ENCODE results near the gene TBX21.

TBX21 gene

DNA sequence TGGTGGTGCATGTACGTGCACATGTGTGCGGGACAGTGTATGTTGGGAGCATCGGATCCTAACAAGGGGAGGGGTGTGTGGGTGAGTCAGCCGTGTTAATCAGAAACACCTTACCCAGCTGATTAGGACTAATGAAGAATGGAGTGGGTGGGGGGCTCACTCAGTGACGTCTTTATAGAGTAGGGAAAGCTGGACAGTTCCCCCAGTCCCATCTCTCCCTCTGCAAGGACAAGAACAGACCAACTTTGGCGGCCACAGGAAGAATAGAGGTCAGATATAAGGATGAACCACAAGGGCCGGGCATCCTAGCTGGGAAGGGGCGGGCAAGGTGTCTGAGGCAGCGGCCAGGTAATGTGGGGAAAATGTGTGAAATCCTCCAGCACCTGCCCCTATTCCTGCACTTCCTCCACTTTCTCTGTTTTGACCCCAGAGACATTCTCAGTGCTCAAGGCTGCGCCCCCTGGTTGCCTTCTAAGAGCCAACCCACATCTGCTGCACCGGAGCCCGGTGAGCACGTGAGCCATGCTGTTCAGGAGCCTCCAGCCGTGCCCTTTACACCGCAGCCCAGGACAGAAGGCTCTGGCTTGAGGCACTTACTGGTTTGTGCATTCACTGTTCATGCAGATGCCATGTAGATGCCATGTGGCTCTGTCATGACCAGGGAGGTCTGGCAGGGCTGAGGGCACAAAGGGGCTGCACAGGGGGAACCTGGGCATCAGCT is 18.9 kb upstream of the TBX21 start:
- no peak for DNase-seq

DNA sequence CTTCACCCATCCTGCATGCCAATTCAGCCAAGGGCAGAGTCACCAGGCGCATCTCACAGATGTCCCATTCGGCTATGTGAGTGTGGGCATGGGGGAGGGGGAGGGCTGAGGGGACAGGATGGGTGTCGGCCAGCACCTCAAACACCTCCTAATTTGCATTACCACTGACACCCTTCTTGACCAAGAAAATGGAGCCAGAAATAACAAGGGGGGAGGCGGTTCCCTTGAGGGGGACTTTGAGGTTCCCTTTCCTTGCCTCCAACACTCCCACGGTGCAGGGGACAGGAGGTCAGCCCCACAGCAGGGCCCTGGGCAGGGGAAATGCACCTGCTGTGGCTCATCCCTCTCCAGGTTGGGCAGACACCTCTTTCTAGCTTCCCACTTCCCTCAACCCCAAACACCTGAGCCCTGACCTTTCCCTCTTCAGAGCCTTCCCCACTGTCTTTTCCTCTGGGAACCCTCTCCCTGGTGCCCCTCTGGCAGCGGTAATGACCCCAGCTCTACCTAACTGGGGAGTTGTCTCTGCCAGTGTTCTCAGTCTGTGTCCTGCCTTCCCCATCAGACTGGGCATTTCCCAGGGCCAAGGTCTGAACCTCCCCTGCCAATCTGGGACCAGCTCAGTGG is 18.2 kb upstream of the TBX21 start:
- DNase-seq = no peak

DNA sequence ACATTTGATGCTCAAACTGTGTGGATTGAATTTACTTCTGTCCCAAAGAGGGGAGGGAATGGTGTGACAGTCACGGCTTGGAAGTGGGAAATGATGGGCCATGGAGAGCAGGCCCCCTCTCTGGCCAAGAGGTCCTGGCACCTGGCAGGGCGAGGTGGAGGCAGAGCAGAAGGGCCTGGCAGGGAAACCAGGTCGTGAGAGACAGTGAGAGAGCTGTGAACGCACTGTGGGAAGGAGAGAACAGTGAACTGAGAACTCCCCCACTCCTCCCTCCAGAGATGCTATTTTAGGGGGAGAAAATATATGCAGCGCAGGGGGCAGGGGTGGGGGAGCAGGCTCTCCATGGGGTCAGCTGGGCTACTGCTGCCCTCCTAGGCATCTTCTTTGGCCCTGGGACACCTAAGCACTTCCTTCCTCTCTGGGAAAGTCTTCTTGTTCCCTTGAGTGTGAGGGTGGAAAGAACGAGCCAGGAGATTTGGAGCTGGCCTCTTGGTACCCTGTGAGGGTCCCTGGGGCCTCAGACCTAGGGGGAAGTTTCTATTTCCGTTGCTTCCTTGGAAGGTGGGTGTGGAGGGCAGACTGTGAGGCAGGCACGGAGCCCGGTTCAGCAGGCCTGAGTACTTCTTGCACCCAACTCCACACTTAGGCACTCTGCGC is 17.2 kb upstream of the TBX21 start:
- DNase-seq = no peak

DNA sequence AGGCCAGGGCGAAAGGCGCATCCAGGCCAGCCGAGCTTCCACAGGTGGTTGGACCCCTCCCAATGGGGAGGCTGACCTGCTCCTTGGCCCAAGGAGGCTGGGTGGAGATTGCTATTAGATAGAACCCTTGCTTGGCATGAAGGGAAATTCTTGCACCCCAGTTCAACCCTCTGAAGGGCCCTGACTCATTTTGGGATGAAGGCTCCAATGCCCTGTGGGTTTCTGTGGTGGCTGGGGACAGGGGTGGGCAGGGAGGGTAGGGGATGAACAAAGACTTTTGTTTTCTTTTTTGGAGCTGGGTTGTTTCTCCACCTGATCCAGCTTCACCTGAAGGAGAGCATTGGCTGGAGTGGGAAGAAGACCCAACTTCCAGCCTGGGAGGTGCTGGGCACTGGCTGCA is 16.7 kb upstream of the TBX21 start:
- no peak for DNase-seq

DNA sequence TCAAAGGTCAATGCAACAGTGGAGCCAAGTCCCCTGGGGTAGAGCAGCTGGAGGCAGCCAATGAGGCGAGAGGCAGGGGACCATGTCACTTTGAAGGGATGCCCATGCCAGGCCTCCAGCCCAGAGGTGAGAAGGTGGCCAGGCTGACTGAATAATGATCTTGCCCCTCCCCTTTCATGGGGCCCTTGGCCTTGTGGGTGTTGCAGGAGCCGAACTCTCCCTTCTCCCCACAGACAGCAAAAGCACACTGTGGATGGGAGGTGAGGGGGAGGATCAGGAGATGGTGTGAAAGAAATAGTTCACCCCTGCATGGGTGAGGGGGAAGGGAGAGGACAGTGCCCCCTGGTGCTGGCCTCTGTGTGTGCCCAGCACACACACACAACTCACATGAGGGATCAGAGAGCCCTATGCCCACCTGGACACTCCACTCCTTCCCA is 15.8 kb upstream of the TBX21 start:
- DNase-seq = peak; percentile 54

DNA sequence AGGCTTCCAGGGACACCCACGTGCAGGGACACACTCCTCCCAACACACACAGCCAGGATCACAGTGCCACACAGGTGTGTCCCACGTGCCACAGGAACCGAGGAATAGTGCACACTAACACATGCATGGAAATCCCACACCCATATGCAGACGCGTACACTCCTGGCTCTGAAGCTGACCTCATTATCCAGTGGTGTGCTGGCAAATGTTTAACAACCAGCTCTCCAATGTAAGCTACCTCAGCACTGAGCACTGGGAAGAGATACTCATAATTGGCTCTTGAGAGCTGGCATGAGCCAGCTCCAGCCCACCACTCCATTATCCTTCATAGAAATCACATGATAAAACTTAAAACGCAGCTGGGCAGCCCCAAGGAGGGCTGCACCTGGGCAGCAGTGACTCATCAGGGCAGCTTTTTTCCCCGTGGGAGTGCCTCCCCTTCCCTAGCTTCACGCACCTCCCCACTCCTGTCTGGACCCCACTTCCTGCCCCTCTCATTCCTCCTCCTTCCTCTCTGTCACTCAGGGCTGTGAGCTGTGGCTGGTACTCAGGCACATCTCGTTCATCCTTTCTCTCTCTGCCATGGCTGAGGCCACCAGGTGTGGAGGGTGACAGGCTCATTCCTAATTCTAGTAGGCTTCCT is 14.9 kb upstream of the TBX21 start:
- peak; percentile 92 for DNase-seq

DNA sequence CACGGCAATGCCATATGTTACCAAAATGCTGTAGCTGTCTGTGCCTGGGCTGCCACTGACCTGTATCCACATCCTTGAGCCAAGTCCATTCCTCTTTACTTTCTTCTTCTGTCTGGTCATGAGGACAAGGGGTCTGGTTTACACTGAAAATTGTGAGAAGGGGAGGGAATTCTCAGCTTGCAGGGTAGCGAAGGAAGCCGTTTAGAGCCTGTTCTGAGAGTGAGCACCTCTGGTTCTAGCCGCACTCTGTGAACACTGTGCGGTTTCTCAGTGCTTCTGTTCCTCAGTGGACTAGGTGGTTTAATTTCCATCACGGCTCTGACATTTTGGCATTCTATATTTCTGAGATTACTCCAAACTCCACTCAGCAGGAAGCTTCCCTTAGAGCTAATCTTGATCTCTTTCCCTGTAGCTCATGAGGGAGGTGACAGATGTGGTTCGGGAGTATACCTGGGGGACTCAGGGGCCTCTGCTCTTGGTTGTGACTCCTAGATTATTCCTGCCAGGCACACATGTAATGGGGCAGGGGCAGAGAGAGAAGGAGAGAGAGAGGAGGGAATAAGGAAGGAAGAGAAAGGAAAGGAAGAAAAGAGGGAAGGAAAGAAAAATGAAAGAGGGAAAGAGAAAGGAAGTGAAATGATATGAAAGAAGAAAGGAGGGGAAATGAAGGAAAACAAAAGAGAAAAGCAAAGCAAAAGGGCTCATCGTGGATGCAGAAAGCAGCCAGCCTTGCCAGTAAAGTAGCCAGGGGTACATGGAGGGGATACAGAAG is 14.2 kb upstream of the TBX21 start:
- DNase-seq = no peak

DNA sequence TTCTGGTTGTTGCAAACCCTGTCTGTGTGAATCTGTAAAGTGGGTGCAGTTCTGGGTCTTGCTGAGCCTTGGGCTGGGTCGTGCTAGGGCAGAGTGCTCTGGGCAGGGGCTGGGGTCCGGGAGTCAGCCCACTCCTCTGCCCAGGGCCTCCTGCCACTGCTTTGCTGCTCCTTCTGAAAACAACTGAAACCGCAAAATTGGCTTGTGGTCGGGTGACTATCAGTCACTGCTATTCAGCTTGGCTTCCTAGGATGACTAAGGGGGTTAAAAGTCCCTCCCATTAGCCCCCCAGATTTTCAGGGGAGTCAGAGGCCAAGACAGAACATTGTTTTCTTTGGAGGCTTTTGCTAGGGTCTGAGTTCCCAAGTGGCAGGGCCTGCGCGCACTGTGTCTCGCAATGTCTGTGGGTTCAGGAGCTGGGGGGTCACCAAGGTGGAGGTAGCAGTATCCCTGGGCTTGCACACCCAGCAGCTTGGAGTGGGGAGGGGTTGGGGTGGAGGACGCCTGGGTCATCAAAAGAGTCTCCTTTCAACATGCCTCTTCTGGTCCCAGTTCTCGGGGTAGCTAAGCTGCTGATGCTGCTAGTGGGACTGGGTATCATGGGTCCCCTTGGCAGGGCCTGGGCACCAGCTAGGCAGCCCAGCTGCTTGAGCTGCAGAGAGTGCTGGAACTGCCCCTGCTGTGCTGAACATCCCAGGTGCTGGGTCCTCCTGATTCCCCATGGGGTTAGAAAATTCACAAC is 13.5 kb upstream of the TBX21 start:
- DNase-seq = peak; percentile 27

DNA sequence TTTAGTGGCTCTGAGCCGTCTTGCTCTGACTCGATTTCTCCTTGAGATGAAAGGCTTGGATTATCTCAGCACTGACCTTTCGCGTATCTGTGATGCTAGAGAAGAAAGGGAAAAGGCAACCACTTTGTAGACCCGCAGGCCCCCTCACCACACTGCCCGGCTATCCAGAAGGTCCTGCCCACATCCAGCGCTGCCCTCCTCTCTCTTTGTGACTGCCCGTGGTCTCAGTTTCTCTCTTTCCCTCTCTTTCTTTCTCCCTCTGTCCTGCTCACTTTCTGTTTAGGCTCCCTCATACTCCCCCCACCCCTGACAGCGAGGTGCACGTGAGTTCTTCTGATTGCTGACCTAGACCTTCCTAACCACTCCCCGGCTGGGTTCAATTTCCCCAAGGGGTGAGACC is 12.8 kb upstream of the TBX21 start:
- DNase-seq = no peak

DNA sequence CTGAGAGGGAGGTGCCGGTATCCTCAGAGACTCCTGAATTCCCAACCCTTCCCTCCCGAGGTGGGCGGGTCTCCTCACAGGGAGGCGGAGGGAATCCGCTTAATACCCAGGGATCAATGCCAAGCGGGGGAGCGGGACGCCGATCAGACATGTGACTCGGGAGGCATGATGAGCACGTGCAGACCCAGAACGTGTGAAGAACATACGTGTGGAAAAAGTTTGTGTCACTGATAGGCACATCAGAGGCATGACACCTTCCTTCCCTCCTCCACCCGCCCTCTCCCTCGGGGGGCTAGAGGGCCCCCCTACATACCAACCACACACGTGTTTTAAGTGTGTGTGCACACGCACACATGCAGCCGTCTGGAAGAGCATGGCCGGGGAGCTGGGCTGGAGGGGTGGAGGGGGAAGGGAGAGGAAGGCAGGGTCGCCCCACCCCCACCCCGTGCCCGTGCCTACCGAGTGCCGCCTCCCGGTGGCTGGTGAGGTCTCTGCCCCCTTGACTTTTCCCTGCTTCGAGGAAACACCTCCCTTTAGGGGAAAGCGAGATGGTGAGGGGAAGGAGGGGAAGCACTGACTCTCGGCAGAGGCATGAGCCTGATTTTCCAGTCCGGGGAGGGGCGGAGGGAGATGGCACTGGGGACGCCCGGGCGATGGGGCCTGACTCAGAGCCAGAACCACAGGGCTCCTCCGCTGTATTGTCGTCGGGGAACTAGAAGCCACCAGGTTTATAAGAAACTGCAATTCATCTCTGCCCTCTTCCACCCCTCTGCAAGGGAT is 12.1 kb upstream of the TBX21 start:
- peak; percentile 78 for DNase-seq

DNA sequence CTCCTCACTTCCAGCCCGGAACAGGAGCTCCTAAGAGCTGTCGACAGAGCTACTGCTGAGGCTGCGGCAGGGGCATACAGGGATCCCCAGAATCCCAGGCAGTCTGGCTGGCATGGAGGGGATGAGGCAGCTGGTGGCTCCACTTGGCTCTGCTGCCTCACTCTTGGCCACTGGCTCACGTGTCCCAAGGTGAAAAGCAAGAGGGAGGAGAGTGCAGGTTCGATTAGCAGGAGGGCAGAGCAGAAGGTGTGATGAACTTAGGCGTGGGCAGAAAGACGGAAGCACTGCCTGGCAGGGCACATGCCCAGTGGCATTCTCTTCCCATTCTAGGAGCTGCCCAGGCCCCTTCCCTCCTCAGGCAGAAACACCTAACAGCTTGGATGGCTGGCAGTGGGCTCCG is 11.3 kb upstream of the TBX21 start:
- no peak for DNase-seq

DNA sequence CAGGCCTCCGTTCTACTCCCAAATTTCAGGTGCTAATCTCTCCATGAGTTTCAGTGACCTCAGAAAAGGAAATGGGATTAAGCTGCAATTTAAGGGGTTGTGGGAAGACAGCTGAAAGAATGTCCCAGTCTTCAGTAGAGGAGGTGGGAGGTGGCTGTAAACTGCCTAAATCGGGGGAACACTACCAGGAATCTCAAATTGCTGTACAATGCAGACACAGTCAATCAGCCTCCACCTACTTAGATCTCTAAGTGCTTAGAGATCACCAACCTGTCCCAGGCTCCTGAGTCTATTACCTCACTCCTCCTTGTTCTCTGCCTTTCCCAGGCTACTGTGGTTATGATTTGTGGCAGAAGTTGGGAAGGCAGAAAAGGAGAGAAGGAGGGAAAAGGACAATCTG is 8.3 kb upstream of the TBX21 start:
- DNase-seq = no peak

DNA sequence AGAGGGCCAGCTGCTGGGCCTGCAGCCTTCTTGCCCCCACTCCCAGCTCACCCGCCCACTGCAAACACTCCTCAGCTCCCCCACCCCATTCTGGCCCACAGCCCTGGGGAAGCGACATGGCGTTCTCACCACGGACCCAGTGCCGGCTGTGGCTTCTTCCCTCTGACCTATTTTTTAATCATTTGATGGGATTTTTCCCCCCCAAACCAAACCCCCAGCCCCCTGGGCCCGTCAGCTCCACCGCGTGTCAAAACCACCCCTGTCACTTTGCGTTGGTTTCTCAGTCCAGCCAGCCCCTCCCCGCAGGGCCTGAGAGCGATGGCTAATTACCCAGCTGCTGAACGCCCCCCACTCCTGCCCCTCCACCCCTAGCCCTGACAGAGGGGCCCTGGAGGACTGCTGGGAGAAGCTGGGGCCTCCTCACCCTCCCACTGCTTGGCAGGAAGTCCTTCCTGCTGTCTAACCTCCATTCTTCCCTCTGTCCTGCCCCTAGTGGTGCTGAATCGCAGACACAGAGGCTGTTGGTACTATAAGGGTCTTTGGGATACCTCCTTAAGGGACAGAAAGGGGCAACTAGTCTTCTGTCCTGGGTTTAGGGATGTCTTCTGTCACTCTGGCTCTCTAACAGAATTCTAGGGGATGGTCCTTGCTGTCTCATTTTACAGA is 7.5 kb upstream of the TBX21 start:
- no peak for DNase-seq

DNA sequence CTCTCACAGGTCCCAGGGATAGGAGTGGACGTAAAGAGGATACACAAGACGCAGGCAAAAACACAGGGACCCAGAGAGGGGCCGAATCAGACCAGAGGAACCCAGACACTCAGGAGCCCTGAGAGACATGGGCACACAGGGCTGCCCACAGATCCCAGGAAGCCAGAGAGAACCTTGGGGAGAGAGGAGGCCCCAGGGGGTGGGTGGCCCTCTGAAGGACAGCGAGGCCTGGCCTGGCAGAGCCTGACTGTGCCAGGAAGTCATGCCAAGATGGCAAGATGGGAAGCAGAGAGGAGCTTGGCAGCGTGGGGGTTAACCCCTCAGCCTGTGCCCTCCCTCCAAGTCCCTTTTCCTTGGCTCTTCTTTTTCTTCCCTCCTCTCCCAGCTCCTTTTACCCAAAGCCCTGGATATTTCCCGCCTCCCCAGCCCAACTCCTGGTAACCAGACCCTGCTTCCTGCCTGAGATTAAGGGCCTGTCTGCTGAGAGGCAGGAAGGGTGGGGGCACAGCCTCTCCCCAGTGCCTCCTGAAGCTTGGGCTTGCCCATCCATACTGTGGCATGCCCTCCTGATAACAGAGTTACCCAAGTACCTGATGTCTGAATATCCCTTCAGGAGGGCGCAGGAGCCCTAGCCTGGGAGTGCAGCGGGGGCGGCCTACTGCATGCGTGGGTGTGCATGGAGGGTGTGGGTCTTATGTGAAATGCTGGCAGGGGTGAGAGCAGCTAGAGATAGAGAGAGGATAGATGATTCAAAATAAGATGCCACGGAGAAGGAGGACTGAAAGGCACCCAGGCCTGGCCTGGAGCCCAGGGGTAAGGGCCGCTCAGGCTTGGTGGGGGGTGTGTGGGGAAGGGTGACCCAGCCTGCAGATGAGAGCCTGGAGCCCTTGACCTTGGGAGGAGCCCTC is 6.0 kb upstream of the TBX21 start:
- no peak for DNase-seq

DNA sequence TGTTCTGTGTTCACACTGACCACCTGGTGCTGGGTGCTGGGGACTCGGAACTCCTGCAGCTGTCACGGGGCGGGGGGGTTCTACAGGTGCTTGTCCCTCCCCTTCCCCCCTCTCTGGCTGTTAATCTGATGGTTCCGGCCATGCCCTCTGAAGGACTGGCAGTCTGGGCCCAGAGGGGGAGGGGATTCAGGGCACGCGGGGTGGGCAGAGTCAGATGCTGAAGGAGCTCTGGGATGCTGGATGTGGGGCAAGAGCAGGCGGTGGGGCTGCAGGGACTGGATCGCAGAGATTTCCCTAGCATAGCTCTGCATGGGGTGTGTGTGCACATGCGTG is 5.4 kb upstream of the TBX21 start:
- no peak for DNase-seq

DNA sequence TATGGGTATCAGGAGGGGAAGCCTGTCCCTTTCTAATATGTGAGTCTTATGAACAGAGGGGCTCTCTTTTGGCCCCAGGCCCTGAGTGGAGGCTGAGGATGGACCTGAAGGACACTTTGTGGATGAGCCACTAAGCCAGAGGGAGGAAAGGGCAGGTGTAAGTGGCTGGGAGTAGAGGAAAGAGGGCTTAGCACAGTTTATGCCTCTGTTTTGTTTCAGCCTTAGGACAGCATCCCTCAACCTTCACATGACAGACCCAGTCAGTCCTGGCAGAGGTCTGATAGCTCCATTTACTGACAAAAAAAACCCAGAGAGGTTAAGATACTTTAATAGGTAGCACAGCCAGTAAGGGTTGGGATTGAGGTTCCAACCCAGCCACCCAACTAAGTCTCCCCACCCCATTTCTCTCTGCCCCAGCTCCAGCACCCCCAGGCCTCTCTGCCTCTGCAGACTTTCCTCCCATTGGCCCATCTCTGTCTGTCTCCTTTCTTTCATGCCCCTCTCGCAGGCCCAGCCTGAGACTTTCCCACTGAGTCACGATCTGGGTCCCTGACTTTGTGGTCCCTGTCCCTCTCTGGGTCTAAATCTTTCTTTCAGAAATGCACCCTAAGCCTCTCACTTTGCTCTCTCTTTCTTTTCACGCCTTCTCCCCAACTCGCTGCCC is 4.7 kb upstream of the TBX21 start:
- DNase-seq = no peak

DNA sequence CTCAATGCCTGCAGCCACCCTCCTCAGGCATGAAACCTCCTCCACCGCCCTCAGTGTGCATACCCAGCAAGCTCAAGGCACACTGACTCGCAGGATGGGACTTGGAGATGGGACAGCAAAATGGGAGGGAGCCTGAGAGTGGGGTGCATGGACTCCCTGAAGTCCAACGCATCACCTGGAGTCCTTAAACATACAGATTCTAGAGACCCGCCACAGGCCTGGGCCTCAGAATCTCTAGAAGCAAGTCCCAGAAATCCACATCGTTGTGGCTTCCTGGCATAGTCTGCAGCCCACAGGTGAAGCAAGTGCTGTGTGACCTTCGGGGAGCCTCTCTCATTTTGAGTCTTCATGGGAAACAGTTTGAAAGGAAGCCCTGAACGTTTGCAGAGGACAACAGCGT is 3.6 kb upstream of the TBX21 start:
- DNase-seq = no peak

DNA sequence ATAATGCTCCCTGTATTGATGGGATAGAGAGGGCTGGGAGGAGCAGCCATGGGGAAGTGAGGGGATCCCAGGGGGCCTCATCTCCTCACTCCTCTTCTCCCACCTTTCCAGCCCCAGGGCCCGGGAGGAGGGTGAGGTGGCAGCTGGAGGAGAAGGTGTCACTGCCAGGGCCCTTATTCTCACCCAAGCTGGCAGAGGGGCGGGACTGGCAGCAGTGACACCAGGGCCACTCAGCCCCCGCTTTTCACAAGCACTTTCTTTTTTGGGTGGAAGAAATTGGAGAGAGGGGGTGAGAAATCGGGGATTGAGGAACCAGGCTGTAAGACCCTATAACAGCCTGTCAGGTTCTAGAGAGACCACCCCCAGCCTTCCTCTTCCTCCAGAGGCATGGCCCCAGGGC is 2.4 kb upstream of the TBX21 start:
- DNase-seq = no peak

DNA sequence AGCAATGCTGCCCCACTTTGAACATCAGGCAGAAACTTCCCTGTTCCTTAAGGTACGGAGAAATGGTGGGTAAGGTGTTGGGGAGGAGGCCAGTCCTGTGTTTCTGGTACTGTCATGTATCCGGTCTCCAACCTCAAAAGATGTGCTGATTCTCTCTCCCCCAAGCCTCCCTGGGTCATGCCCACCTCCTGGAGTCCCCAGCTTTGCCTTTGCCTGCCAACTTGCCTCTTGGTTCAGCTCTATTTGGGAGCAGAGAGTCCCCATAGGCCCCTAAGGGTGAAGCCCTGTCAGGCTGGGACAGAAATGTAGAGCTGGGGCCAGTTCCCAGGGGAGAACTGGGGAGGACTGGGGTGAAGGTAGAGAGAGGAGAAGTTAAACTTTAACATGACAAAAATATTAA is 1.6 kb upstream of the TBX21 start:
- no peak for DNase-seq
